Activated T-helper 2 cell treated with anti-CD3 and anti-CD28 coated beads, Interferon-gamma antibody, Interleukin-2, Interleukin-4, amounts not matched to agents 10 μg/mL and 5 μg/mL and 100 μg/mL, durations not matched to agents 14 hours and 24 hours and 36 hours (primary cell): ENCODE measurements around the gene YIPF2. TPM values are rescaled to one million over a fixed set of nuclear protein-coding genes. Genes with fewer than 3 reads are reported as not detected.
"Not testable (repeated sequence)": the region's sequence is repeated elsewhere in the genome, so short reads cannot be mapped to it uniquely, and the experiment has no call there.

ENCODE experiments used
- DNase-seq: peaks from one replicate; pipeline ENCODE4 v3.0.0; 2021; ENCODE audit warnings: low spot score
- H3K27ac Mint-ChIP-seq: one replicate; pipeline ENCODE4 v1.8.0; 2021; ENCODE audit warnings: mixed read lengths
- H3K27me3 Mint-ChIP-seq: one replicate; pipeline ENCODE4 v1.8.0; 2021; ENCODE audit warnings: low read depth, mixed read lengths
- H3K36me3 Mint-ChIP-seq: one replicate; pipeline ENCODE4 v1.8.0; 2021; ENCODE audit warnings: low read depth, mixed read lengths
- H3K4me1 Mint-ChIP-seq: one replicate; pipeline ENCODE4 v1.8.0; 2021; ENCODE audit warnings: low read depth, mixed read lengths
- H3K4me3 Mint-ChIP-seq: one replicate; pipeline ENCODE4 v1.8.0; 2021; ENCODE audit warnings: low read depth, mild to moderate bottlenecking, moderate library complexity, mixed read lengths
- H3K9me3 Mint-ChIP-seq: one replicate; pipeline ENCODE4 v1.8.0; 2021; ENCODE audit warnings: mixed read lengths
- intact Hi-C: fragments of 100-400 bp; cut with micrococcal nuclease; formaldehyde crosslinking; loops from one replicate; pipeline ENCODE4 v1.15.1; 2023
- total RNA-seq: library from RNA; stranded (reverse); gene quantifications from 2 replicates; pipeline ENCODE4 v1.2.3, GENCODE V29; 2022

The YIPF2 gene
- total RNA-seq, 1 donor from 2014 or later: 25.0 TPM

- intact Hi-C loops: loop anchor here (1.0 to 5.0 kb wide), 2 partner anchors 33 to 1144 kb away; partner anchors contain the start of genes FBXL12, TIMM29 and YIPF2
- Mint-ChIP-seq H3K36me3 (peaks cover 12% of the 10 kb centered on the region), H3K27ac (peak overlapping the region; percentile 85), H3K9me3 (no peaks in the 10 kb centered on the region), H3K27me3 (no peaks in the 10 kb centered on the region), H3K4me1 (peaks cover 30% of the 10 kb centered on the region), H3K4me3 (peak overlapping the region; percentile 91)
- DNase-seq: peak; percentile 16
These were observed 32.8 kb upstream of the YIPF2 start for GRCh38 chr19:10961073-10961860.

GRCh38 chr19:10960314-10961072 is 32.1 kb upstream of the YIPF2 start, which contains the start of gene SMARCA4:
TSS of gene SMARCA4 (plus strand) at chr19:10961030. CDS start at chr19:10984152, 23,122 bp downstream.
- H3K27ac Mint-ChIP-seq: peak within 1 kb of the TSS; percentile 86
- H3K4me1 Mint-ChIP-seq: peaks cover 28% of the 10 kb centered on the region
- peak; percentile 97 for DNase-seq
- peaks cover 9% of the 10 kb centered on the region for H3K36me3 Mint-ChIP-seq
- no peaks in the 10 kb centered on the region for H3K9me3 Mint-ChIP-seq
- peak within 1 kb of the TSS; percentile 91 for H3K4me3 Mint-ChIP-seq
- intact Hi-C loops: loop anchor here (1.0 to 5.0 kb wide), 2 partner anchors 32 to 1143 kb away; partner anchors contain the start of genes FBXL12, TIMM29 and YIPF2
- no peaks in the 10 kb centered on the region for H3K27me3 Mint-ChIP-seq

GRCh38 chr19:10959277-10959968 is 31.0 kb upstream of the YIPF2 start:
- DNase-seq: not testable (repeated sequence)

GRCh38 chr19:10952809-10953208 is 24.4 kb upstream of the YIPF2 start:
- Mint-ChIP-seq H3K4me1 (peaks cover 4% of the 10 kb centered on the region), H3K27me3 (no peaks in the 10 kb centered on the region), H3K4me3 (no peak overlapping the region), H3K36me3 (no peaks in the 10 kb centered on the region), H3K27ac (no peak overlapping the region), H3K9me3 (no peaks in the 10 kb centered on the region)
- DNase-seq: no peak
- intact Hi-C loops: no loop called here

More at GRCh38 chr19:10959277-10959968, 31.0 kb upstream of the YIPF2 start:
- Mint-ChIP-seq H3K4me3 (peak overlapping the region; percentile 86), H3K4me1 (peaks cover 28% of the 10 kb centered on the region), H3K27ac (peak overlapping the region; percentile 55)
- intact Hi-C loops, H3K27me3 Mint-ChIP-seq, H3K36me3 Mint-ChIP-seq, H3K9me3 Mint-ChIP-seq: not testable (repeated sequence)

GRCh38 chr19:10946958-10947657 is 18.7 kb upstream of the YIPF2 start:
- peaks cover 4% of the 10 kb centered on the region for H3K4me1 Mint-ChIP-seq
- no peaks in the 10 kb centered on the region for H3K36me3 Mint-ChIP-seq
- no peaks in the 10 kb centered on the region for H3K27me3 Mint-ChIP-seq
- no peaks in the 10 kb centered on the region for H3K9me3 Mint-ChIP-seq
- no peak overlapping the region for H3K4me3 Mint-ChIP-seq
- intact Hi-C loops: no loop called here
- DNase-seq: no peak
- H3K27ac Mint-ChIP-seq: no peak overlapping the region

- Mint-ChIP-seq H3K4me1 (peaks cover 6% of the 10 kb centered on the region), H3K9me3 (no peaks in the 10 kb centered on the region), H3K27me3 (no peaks in the 10 kb centered on the region), H3K4me3 (no peak overlapping the region), H3K27ac (no peak overlapping the region), H3K36me3 (no peaks in the 10 kb centered on the region)
- DNase-seq: no peak
- intact Hi-C loops: no loop called here
These were observed 16.8 kb upstream of the YIPF2 start for GRCh38 chr19:10945264-10945663.

GRCh38 chr19:10943412-10943811 is 15.0 kb upstream of the YIPF2 start:
- H3K9me3 Mint-ChIP-seq, H3K4me3 Mint-ChIP-seq, H3K27me3 Mint-ChIP-seq, H3K27ac Mint-ChIP-seq, H3K4me1 Mint-ChIP-seq, H3K36me3 Mint-ChIP-seq, DNase-seq, intact Hi-C loops: not testable (repeated sequence)

- H3K9me3 Mint-ChIP-seq, H3K4me1 Mint-ChIP-seq, H3K27me3 Mint-ChIP-seq, DNase-seq, H3K36me3 Mint-ChIP-seq, H3K4me3 Mint-ChIP-seq, H3K27ac Mint-ChIP-seq: not testable (repeated sequence)
- intact Hi-C loops: loop anchor here (1.0 kb wide), 1 partner anchor 22 kb away; no protein-coding TSS in a partner anchor
These were observed 13.2 kb upstream of the YIPF2 start for GRCh38 chr19:10941649-10942048.

GRCh38 chr19:10936661-10937084 is 8.2 kb upstream of the YIPF2 start:
- no peaks in the 10 kb centered on the region for H3K9me3 Mint-ChIP-seq
- intact Hi-C loops: loop anchor here (10.0 kb wide), 1 partner anchor 68 kb away; no protein-coding TSS in a partner anchor
- no peak overlapping the region for H3K27ac Mint-ChIP-seq
- no peak overlapping the region for H3K4me3 Mint-ChIP-seq
- H3K27me3 Mint-ChIP-seq: no peaks in the 10 kb centered on the region
- no peak for DNase-seq
- H3K4me1 Mint-ChIP-seq: peaks cover 2% of the 10 kb centered on the region
- peaks cover 4% of the 10 kb centered on the region for H3K36me3 Mint-ChIP-seq

- Mint-ChIP-seq H3K4me3 (no peak overlapping the region), H3K36me3 (peaks cover 7% of the 10 kb centered on the region), H3K4me1 (peaks cover 2% of the 10 kb centered on the region), H3K9me3 (no peaks in the 10 kb centered on the region), H3K27ac (no peak overlapping the region), H3K27me3 (no peaks in the 10 kb centered on the region)
- DNase-seq: no peak
- intact Hi-C loops: loop anchor here (10.0 kb wide), 1 partner anchor 69 kb away; no protein-coding TSS in a partner anchor
These were observed 7.1 kb upstream of the YIPF2 start for GRCh38 chr19:10935371-10936059.

- intact Hi-C loops: loop anchor here (2.0 kb wide), 1 partner anchor 59 kb away; the partner anchor contains the start of gene CARM1
- Mint-ChIP-seq H3K9me3 (no peaks in the 10 kb centered on the region), H3K4me3 (peak overlapping the region; percentile 94), H3K36me3 (peaks cover 24% of the 10 kb centered on the region), H3K27me3 (no peaks in the 10 kb centered on the region), H3K27ac (no peak overlapping the region), H3K4me1 (peaks cover 13% of the 10 kb centered on the region)
- no peak for DNase-seq
These were observed 959 bp upstream of the YIPF2 start for GRCh38 chr19:10929402-10929794.
